Raji (cell line): ENCODE measurements around the gene MAPK1.

Experiments
- POLR2A ChIP-seq: IDR thresholded peaks from 2 replicates; pipeline ENCODE4 v1.6.1; 2011; ENCODE audit warnings: low read depth, low read length, control low read depth; ENCODE audit not compliant: insufficient read depth

Gene MAPK1

DNA sequence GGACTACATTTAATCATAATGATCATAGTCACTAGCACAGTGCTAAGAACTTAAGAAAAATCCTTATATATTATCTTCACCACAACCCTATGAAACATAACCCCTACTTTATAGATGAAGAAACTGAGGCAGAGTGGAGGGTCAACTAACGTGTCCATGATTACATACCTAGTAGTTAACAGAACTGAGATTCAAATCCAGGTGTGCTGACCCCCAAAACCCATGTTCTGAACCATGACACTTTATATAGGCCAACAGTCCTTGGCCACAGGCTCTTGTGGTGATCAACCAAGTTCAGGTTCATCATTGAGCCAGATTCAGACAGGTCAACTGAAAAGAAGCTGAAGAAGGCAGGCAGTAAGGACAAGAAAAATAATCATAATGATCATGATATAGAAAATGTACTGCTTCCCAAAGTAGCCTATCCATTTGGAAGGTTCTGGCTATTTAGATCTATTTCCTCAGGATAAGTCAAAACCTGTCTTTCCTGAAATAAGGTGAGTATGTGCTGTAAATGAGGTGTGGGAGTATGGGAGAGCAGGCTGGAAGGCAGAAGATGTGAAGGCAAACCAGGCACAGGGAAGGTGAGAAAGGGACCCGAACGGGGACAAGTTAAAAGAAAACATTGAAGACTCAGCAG, 39.7 kb downstream of the MAPK1 start:
- TF ChIP-seq POLR2A = no peak

DNA sequence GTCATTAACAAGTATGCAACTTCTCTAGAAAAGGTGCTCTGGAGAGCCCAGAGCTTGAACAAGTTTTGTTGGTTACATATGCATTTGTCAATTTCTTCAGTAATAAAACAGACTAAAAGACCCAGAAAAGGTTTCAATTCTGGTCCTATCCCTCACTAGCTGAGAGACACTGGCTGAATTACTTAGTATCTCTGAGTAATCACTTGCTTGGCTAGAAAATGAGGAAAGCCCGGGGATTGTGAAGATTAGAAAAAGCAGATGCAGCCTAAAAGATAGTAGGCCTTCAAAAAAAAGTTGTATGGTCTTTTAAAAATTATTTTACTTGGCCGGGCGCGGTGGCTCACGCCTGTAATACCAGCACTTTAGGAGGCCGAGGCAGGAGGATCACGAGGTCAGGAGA, 41.2 kb downstream of the MAPK1 start:
- TF ChIP-seq POLR2A = no peak

- no peak for TF ChIP-seq POLR2A
Observed at GRCh38 chr22:21824445-21824912, 43.0 kb downstream of the MAPK1 start.

GRCh38 chr22:21823740-21824444, 43.6 kb downstream of the MAPK1 start:
- TF ChIP-seq POLR2A = no peak

DNA sequence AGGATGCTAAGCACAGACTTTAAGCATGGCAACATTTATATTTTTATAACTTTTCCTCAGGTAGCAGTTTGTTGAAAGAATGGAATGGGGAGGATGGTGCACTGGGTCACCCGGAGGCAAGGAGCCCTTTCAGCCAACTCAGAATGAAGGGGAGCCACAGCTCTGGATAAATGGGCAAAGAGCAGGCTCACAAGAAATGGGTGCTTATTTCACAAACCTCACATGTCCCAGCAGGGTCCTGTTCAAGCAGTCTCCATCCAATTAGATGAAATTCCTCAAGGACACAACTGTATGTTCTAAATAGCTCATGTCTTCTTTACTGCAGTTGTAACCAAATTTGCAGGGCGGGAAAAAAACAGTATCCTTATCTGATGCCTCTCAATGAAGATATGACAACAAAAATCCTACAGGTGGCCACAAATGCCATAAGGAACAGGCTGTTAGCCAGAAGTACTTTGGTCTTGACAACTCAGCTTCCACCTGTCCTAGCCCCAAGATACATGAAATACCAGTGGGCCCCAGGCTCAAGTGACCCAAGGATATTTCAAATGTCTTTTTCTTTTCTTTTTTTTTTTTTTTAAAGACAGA, 48.2 kb downstream of the MAPK1 start:
- TF ChIP-seq POLR2A = no peak

- no peak for TF ChIP-seq POLR2A
Observed at GRCh38 chr22:21818487-21819182, 48.8 kb downstream of the MAPK1 start.

GRCh38 chr22:21816787-21817496, 50.5 kb downstream of the MAPK1 start:
- no peak for TF ChIP-seq POLR2A

- TF ChIP-seq POLR2A = no peak
Observed at GRCh38 chr22:21816472-21816786, 51.0 kb downstream of the MAPK1 start.

DNA sequence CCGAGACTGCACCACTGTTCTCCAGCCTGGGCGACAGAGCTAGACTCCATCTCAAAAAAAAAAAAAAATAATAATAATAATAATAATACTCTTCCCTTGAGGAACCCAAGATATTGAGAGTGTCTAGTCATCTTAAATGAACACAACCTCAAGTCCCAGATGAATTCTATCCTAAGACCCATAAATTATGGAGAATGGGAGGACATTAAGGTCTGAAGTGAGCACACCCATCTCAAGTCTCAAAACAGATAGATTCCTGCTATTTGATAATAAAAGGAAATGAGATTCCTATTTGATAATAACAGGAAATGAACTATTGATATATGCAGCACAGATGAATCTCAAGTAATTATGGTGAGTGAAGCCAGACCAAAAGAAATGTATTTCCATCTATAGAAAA, 51.5 kb downstream of the MAPK1 start:
- TF ChIP-seq POLR2A = no peak

DNA sequence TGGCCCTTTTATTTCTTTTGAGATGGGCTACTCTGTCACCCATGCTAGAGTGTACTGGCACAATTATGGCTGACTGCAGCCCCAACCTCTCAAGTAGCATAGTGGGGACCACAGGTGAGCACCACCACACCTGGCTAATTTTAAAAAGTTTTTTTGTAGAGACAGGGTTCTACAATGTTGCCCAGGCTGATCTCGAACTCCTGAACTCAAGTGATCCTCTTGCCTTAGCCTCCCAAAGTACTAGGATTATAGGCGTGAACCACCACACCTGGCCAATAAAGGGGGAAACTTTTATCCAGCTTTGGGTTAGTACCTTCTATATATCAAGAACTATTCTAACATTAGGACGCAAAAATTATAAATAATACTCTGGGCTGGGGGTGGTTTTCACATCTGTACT, 52.1 kb downstream of the MAPK1 start:
- no peak for TF ChIP-seq POLR2A

- TF ChIP-seq POLR2A = no peak
Observed at GRCh38 chr22:21811982-21812381, 55.5 kb downstream of the MAPK1 start.

DNA sequence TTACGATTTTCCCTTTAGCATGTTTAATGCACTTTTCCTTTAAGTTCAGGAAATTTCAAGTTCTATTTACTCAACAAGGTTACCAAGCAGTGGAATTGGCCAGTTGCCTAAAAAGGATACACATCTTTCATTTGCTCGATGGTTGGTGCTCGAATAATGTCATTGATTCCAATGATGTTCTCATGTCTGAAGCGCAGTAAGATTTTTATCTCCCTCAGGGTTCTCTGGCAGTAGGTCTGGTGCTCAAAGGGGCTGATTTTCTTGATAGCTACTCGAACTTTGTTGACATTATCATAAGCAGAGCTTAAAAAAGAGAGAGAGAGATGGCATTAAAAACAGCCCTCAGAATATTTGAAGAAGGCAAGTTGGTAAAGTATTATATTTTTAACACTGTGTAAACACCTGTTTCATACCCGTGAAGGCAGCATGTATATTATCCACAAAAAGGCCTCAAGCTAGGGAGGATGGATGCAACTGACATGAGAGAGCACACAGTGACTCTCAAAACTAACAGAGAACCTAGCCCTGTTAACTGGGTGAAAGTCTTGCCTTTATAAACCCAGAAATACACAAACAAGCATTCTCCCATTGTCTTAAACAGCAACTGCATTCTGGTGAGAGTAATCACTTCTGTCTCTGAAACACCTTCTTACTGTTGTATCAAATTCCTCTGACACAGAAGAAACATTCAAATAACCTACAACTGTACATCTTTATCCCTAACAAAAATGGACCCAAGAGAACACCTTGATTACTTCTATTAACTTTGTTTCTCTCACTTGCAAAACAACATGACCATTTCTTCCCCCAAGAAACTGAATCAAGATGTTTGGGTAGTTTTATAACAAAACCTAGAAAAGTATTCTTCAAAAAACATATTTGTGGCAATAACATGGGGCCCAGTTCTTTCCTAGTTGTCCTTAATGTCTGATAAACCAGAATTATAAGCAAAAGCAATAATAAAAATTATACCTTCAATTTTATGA, 59.6 kb downstream of the MAPK1 start:
- TF ChIP-seq POLR2A = no peak

- no peak for TF ChIP-seq POLR2A
Observed at GRCh38 chr22:21803811-21804249, 63.6 kb downstream of the MAPK1 start.

DNA sequence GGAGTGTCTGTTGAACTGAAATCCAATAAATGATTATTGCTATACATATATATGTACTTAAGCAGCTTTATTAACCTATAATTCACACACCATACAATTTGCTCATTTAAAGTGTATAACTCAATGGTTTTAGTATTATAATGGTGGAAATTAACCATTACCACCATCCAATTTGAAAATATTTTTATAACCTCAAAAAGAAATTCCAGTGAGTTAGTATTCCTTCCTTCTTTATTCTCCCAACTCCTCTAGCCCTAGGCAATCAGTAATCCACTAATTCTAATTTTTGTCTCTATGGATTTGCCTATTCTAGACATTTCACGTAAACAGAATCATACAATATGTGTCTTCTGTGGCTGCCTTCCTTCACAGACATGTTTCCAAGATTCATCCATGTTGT, 64.8 kb downstream of the MAPK1 start:
- TF ChIP-seq POLR2A = no peak
